Ovary (tissue), 3 donors: Measurements from ENCODE around the gene SPATA13.

Experiments
- EP300 ChIP-seq: sonication (generic); formaldehyde crosslinking; IDR thresholded peaks from one replicate; pipeline ENCODE4 v1.6.1; 2017; ENCODE audit warnings: antibody characterized with exemption
- TF ChIP-seq, protein P1 (sequence below), 3 donors: fragments of 450-650 bp in 2 of 3; fragments of 200-600 bp in 1 of 3; IDR thresholded peaks; one replicate each; pipeline versions ENCODE4 v1.5.1 to v1.8.0; 2016 to 2022; ENCODE audit warnings: antibody characterized with exemption in 3 of 3, mild to moderate bottlenecking in 1 of 3
- donor health status: DM: no; HTN: no; CAD: no.

DNA sequence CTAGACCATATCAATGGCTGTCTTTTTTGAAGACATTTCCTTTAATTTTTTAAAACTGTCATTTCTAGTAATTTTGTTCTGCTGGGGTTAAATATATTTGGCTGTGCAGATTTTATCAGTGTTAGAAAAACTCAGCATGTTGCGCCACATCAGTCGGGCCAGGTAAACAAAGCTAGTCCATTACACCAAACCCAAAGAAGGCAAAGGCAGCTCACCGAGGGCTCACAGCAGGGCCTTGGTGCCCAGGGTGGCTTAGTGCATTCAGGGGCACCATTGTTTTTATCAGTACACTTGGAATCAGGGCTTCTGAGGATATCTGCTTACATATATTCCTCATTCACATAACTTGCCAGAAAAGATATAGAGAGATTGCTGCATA lies 22.2 kb downstream of the SPATA13 start:
- TF ChIP-seq, protein P1, sequence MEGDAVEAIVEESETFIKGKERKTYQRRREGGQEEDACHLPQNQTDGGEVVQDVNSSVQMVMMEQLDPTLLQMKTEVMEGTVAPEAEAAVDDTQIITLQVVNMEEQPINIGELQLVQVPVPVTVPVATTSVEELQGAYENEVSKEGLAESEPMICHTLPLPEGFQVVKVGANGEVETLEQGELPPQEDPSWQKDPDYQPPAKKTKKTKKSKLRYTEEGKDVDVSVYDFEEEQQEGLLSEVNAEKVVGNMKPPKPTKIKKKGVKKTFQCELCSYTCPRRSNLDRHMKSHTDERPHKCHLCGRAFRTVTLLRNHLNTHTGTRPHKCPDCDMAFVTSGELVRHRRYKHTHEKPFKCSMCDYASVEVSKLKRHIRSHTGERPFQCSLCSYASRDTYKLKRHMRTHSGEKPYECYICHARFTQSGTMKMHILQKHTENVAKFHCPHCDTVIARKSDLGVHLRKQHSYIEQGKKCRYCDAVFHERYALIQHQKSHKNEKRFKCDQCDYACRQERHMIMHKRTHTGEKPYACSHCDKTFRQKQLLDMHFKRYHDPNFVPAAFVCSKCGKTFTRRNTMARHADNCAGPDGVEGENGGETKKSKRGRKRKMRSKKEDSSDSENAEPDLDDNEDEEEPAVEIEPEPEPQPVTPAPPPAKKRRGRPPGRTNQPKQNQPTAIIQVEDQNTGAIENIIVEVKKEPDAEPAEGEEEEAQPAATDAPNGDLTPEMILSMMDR (IDR thresholded peaks at IDR 0.05) = no peak
- no peak for TF ChIP-seq EP300
